Activated CD8-positive, alpha-beta T cell treated with anti-CD3 and anti-CD28 coated beads for 36 hours (primary cell): Measurements from ENCODE around the gene COL3A1. TPM values are rescaled to one million over a fixed set of nuclear protein-coding genes. Genes with fewer than 3 reads are reported as not detected.

Source experiments
- ATAC-seq: fragments of 200-7000 bp; cut with Tn5 transposase; one replicate; pipeline ENCODE4 v1.10.0; 2021; ENCODE audit warnings: mild to moderate bottlenecking, moderate library complexity
- CTCF ChIA-PET: fragments of 350-600 bp; sonication (Branson Sonifier 250); formaldehyde crosslinking; loops from one replicate; lab custom pipeline; 2021; ENCODE audit warnings: antibody characterized with exemption; lab: Charles Lee
- POLR2A ChIA-PET: fragments of 350-600 bp; sonication (Branson Sonifier 250); formaldehyde crosslinking; loops from one replicate; lab custom pipeline; 2021; ENCODE audit warnings: antibody characterized with exemption; lab: Charles Lee
- DNase-seq: peaks from one replicate; pipeline ENCODE4 v3.0.0-alpha.2; 2020
- H3K27ac Mint-ChIP-seq: one replicate; pipeline ENCODE4 v1.8.0; 2021; ENCODE audit warnings: mild to moderate bottlenecking, mixed read lengths
- H3K27me3 Mint-ChIP-seq: one replicate; pipeline ENCODE4 v1.8.0; 2021; ENCODE audit warnings: mixed read lengths
- H3K36me3 Mint-ChIP-seq: one replicate; pipeline ENCODE4 v1.8.0; 2021; ENCODE audit warnings: low read depth, mixed read lengths
- H3K4me1 Mint-ChIP-seq: one replicate; pipeline ENCODE4 v1.8.0; 2021; ENCODE audit warnings: low read depth, mixed read lengths
- H3K4me3 Mint-ChIP-seq: one replicate; pipeline ENCODE4 v1.8.0; 2021; ENCODE audit warnings: mild to moderate bottlenecking, moderate library complexity, mixed read lengths
- H3K9me3 Mint-ChIP-seq: one replicate; pipeline ENCODE4 v1.8.0; 2021; ENCODE audit warnings: mixed read lengths
- intact Hi-C: fragments of 100-400 bp; cut with micrococcal nuclease; formaldehyde crosslinking; loops from one replicate; pipeline ENCODE4 v1.10.0; 2022
- total RNA-seq, 2 experiments: library from RNA; stranded (reverse); gene quantifications; one replicate each; pipeline ENCODE4 v1.2.3, GENCODE V29; 2021
- TF ChIP-seq, protein P1 (sequence below): fragments of 200-600 bp; IDR thresholded peaks from one replicate; pipeline ENCODE4 v1.8.0; 2022; ENCODE audit warnings: antibody characterized with exemption, mild to moderate bottlenecking

Gene COL3A1
- total RNA-seq, 2 experiments from 2014 or later, result not detected

DNA sequence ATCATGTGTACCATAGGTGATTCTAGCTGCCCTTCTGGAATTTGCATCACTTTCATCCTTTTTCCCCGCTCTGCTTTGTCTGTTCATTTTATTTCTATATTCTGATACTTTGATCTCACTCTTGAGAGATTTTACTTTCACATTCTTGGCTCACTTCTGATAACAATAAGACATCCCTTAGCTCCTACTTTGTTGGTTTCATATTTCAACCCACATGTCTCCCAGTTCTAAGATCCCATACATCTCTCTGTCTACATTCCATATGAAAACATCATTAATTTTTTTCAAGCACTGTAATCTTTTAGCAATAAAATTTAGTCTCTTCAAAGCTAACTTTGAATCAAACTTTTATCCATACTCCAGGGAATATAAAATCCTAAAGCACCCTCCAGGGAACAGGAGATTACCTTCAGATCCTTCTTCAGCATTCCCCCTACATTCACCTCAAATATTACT is 75.6 kb downstream of the COL3A1 start:
- no peak overlapping the region for H3K4me3 Mint-ChIP-seq
- intact Hi-C loops, result no loop called here
- no peak for ATAC-seq
- POLR2A ChIA-PET, result no interaction called here
- no peak overlapping the region for H3K27ac Mint-ChIP-seq
- no peaks in the 10 kb centered on the region for H3K27me3 Mint-ChIP-seq
- H3K9me3 Mint-ChIP-seq, result no peaks in the 10 kb centered on the region
- no peaks in the 10 kb centered on the region for H3K36me3 Mint-ChIP-seq
- H3K4me1 Mint-ChIP-seq, result no peaks in the 10 kb centered on the region
- CTCF ChIA-PET, result interaction anchor here (1.4 kb wide), 1 partner anchor 93 kb away, joined by 4 read pairs; no protein-coding TSS in a partner anchor
- TF ChIP-seq, protein P1, sequence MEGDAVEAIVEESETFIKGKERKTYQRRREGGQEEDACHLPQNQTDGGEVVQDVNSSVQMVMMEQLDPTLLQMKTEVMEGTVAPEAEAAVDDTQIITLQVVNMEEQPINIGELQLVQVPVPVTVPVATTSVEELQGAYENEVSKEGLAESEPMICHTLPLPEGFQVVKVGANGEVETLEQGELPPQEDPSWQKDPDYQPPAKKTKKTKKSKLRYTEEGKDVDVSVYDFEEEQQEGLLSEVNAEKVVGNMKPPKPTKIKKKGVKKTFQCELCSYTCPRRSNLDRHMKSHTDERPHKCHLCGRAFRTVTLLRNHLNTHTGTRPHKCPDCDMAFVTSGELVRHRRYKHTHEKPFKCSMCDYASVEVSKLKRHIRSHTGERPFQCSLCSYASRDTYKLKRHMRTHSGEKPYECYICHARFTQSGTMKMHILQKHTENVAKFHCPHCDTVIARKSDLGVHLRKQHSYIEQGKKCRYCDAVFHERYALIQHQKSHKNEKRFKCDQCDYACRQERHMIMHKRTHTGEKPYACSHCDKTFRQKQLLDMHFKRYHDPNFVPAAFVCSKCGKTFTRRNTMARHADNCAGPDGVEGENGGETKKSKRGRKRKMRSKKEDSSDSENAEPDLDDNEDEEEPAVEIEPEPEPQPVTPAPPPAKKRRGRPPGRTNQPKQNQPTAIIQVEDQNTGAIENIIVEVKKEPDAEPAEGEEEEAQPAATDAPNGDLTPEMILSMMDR, result no peak
- no peak for DNase-seq

DNA sequence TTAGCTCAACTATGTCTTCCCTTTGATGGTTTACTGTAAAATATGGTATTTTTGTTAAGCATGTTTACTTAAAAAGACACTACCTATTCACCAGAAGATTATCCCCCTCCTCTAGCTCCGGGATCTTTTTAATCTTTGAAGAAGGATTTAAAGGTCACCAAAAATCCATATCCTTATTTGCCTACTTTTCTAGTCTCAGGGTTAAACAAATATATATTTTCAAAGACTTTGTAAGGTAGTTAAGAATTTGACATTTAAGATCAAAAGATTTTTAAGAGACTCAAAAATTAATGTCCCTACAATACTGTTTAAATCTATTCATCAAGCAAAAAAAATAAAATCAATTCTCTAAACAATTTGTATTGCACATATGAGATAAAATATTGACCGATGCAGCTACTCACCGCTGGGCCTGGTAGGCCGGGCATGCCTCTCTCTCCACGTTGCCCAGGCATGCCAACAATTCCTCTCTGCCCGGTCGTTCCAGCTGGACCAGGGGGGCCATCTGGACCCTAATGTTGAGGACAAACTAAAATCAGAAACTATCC is 76.1 kb downstream of the COL3A1 start:
- no peaks in the 10 kb centered on the region for H3K9me3 Mint-ChIP-seq
- no peak overlapping the region for H3K27ac Mint-ChIP-seq
- ATAC-seq, result no peak
- no peak overlapping the region for H3K4me3 Mint-ChIP-seq
- ChIA-PET CTCF (interaction anchor here (1.4 kb wide), 1 partner anchor 93 kb away, joined by 4 read pairs; no protein-coding TSS in a partner anchor), POLR2A (no interaction called here)
- H3K27me3 Mint-ChIP-seq, result no peaks in the 10 kb centered on the region
- TF ChIP-seq, protein P1, result no peak
- no peaks in the 10 kb centered on the region for H3K4me1 Mint-ChIP-seq
- H3K36me3 Mint-ChIP-seq, result no peaks in the 10 kb centered on the region
- DNase-seq, result no peak
- intact Hi-C loops, result no loop called here

DNA sequence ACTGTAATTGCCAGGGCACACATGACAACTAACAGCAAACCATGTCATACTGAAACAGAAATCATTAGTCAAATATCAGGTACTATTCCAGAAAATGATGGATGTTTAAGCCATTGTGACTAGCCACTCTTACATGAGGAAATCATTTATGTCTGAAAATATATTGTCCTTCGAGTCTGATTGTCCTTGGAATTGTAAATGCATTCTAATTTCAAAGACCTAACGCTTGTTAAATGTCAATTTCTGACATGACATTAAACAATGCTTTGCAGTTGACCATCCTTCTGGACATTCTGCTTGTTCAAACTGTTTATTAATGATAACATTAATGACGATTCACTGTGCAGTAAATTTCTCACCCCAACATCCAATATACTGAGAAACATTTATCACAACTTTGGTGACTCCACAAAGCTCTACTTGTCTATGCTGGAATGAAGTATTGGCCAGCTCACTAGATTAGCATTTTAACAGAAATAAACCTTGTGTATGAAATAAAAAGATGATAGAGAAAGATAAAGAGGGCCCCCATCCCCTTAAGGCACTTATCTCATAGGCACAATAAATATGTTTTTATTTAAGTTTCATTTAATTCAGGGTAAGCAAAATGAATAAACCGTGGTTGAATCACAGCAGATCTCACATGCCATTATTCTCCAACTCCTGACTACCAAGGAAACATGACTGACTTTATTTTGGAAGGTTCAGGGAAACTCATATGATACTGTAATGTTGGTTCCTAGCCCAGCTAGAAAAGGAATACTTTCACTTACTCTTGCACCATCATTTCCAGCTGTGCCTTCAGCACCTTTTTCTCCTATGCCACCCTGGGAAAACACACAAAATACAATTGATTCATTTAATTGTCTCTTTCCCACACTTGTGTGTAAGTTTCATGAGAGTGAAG is 82.3 kb downstream of the COL3A1 start:
- no peaks in the 10 kb centered on the region for H3K36me3 Mint-ChIP-seq
- no peak for ATAC-seq
- POLR2A ChIA-PET, result no interaction called here

DNA sequence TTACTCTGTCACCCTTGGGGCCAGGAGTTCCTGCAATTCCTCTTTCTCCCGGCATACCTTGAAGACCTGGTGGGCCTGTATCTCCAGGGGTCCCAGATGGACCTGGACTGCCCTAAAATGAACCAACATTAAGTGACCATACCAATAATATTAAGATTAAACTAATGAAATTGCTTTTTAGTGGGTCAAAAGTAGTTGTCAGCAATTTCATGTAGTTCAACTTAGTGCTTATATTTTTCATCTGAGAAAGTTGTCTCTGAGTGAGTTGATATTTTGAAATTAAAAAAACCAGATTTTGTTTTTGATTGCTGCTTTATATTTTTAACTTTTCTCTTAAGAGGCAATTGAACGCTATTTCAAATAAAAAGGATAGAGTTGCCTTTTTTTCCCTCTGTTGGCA is 83.1 kb downstream of the COL3A1 start:
- POLR2A ChIA-PET, result no interaction called here
- H3K9me3 Mint-ChIP-seq, result no peaks in the 10 kb centered on the region
- H3K27me3 Mint-ChIP-seq, result no peaks in the 10 kb centered on the region
- H3K4me3 Mint-ChIP-seq, result no peak overlapping the region
- no peak overlapping the region for H3K27ac Mint-ChIP-seq
- CTCF ChIA-PET, result no interaction called here
- no peaks in the 10 kb centered on the region for H3K36me3 Mint-ChIP-seq
- DNase-seq, result no peak
- TF ChIP-seq, protein P1, result no peak
- intact Hi-C loops, result no loop called here
- no peak for ATAC-seq
- no peaks in the 10 kb centered on the region for H3K4me1 Mint-ChIP-seq

More for the DNA sequence above, 82.3 kb downstream of the COL3A1 start:
- H3K9me3 Mint-ChIP-seq, result no peaks in the 10 kb centered on the region
- no peaks in the 10 kb centered on the region for H3K4me1 Mint-ChIP-seq
- no peak overlapping the region for H3K4me3 Mint-ChIP-seq
- intact Hi-C loops, result no loop called here
- CTCF ChIA-PET, result no interaction called here
- no peaks in the 10 kb centered on the region for H3K27me3 Mint-ChIP-seq
- TF ChIP-seq, protein P1, result no peak
- no peak overlapping the region for H3K27ac Mint-ChIP-seq
- no peak for DNase-seq

DNA sequence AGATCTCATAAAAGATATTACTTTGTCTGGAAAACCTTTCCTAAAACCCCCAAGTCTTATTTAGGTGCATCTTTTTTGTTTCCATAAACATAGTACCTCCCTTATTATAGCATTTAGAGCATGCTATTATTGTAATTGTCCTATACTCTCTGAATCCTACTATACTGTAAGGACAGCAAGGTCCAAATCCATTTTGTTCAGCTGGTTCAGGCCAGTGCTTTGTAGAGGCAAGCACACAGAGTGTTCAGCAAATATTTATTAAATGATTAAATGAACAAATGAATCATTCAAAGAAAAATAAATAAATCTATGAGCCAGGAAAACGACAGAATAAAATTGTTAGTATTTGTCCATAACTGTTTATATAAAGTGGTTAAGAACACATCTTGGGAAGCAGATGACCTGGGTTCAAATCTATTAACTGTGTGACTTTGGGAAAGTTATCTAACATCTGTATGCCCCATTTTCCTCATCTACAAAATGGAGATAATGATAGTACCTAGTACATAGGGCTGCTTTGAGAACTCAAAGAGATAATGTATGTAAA is 86.0 kb downstream of the COL3A1 start:
- no peaks in the 10 kb centered on the region for H3K27me3 Mint-ChIP-seq
- no peaks in the 10 kb centered on the region for H3K9me3 Mint-ChIP-seq
- no peak overlapping the region for H3K27ac Mint-ChIP-seq
- no peak overlapping the region for H3K4me3 Mint-ChIP-seq
- no peaks in the 10 kb centered on the region for H3K36me3 Mint-ChIP-seq
- H3K4me1 Mint-ChIP-seq, result no peaks in the 10 kb centered on the region
- intact Hi-C loops, result no loop called here
- DNase-seq (no peak), ATAC-seq (no peak)
- POLR2A ChIA-PET, result no interaction called here
- TF ChIP-seq, protein P1, result no peak
- CTCF ChIA-PET, result no interaction called here
